ENCODE measurements around the gene CHRNG. TPM values are rescaled to one million over a fixed set of nuclear protein-coding genes. Genes with fewer than 3 reads are reported as not detected.

The CHRNG gene, protein sequence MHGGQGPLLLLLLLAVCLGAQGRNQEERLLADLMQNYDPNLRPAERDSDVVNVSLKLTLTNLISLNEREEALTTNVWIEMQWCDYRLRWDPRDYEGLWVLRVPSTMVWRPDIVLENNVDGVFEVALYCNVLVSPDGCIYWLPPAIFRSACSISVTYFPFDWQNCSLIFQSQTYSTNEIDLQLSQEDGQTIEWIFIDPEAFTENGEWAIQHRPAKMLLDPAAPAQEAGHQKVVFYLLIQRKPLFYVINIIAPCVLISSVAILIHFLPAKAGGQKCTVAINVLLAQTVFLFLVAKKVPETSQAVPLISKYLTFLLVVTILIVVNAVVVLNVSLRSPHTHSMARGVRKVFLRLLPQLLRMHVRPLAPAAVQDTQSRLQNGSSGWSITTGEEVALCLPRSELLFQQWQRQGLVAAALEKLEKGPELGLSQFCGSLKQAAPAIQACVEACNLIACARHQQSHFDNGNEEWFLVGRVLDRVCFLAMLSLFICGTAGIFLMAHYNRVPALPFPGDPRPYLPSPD
- total RNA-seq (2014; rRNA removed; shearing (Covaris generic); ENCODE audit: low replicate concordance): not detected in 2 replicates

DNA sequence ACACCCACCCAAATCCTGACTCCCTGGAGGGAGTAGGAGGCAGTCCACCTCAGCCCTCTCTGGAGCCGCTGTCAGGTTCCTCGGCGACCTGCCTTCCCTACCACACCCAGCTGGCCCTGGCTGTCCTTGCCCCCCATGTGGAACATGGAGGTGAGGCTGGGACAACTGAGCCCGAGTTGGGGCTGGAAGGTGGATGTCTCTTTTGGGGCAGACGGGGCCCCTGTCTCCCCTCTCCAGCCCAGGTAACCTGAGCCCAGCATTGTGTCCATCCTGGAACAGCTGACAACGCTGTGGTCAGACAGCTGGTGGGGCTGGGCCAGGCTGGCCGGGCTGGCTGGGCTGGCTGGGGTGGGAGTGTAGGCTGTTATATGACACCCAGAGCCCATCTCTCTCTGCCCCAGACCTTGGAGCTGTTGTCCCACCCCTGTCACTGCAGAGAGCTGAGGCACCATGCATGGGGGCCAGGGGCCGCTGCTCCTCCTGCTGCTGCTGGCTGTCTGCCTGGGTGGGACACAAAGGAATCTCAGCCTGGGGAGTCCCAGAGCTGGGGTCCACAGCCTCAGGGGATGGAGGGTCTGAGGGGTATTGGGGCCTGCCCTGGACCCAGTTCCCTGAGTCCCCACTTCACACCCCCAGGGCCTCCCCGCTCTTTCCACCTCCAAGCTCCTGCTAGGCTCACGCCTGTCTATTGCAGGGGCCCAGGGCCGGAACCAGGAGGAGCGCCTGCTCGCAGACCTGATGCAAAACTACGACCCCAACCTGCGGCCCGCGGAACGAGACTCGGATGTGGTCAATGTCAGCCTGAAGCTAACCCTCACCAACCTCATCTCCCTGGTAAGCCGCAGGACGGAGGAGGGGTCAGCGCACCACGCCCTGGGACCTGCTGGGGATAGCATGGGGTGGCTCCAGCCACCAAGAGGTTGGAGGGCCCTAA, at the start of gene CHRNG:
CHRNG (plus strand) TSS at position 395 of the 934 bp plus-strand sequence; CDS start at position 451, 56 bp downstream.
- no peaks in the 10 kb centered on the region for H3K9me3 ChIP-seq
- H3K27me3 ChIP-seq: no peaks in the 10 kb centered on the region
- no peak within 1 kb of the TSS for H3K4me3 ChIP-seq
- DNase-seq: no peak
- H3K36me3 ChIP-seq: no peaks in the 10 kb centered on the region

DNA sequence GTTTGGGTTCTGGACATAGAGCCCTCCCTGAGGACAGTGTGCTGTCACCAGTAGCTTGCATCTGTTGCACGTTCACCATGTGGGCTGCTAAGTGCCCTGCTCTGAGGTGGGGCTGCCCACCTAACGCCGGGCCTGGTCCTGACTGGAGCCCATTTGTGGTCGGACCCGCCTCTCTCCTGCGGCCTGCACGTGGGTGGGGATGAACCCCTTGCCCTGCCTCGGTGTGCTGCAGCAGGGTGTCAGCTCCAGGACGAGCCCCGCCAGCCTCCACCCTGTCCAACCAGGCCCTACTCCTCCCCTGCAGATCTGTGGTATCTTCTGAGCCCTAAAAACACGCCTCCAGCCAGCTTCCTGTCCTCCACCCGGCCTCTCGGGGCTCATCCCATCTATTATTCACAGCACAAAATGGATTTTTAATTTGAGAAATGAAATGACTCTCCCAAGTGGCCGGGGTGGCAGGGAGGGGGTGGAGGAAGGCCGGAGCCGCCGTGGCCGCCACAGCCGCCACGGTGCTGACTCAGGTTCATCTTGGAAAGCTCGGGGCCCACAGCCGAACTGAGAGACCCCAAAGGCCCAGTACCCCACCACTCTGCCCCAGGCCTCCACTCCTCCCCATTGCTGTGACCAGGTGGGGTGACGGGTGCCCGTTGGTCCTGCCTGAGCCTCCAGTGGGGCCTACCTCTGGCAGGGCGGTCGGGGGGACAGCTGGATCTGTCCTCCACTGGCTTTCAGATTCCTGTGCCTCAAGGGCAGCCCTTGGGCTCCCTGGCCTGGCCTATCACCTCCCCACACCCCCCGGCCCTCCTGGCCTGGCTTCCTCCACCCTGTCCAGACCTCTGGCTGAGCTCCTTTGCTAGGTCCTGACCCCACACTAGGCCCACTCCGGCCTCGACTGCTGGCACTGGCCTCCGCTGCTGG, 49.0 kb upstream of the CHRNG start:
- no peaks in the 10 kb centered on the region for H3K9me3 ChIP-seq
- peaks cover 16% of the 10 kb centered on the region for H3K27me3 ChIP-seq
- no peak for DNase-seq
- no peaks in the 10 kb centered on the region for H3K36me3 ChIP-seq
- H3K4me3 ChIP-seq: no peak overlapping the region

DNA sequence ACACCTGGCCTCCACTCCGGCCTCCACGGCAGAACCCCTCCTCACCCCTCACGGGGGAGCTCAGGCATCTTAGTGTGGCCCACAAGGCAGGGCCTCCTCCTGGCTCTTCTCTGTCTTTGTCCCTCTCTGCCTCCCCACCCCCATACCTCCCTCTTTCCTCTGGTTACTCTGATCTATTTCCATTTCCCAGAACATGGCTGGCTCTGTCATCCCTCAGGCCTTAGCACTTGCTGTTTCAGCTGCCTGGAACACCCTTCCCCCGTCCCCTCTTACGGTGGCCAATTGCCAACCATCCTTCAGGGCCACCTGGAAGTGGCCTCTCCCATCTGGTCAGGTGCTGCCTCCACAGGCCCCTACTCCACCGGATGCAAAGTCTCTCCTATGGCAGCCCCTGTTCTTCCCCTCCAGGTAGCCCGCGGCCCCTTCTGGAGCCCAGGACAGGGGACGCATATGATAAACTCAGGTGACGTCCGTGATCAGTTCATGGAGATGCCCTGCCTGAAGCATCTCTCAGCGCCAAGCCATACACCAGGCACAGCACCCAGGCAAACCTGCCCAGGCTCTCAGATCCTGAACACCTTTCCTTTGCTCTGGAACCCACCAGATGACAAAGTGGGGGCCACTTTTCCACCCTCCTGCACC, 48.2 kb upstream of the CHRNG start:
- Histone ChIP-seq H3K27me3 (peaks cover 8% of the 10 kb centered on the region), H3K36me3 (no peaks in the 10 kb centered on the region), H3K4me3 (no peak overlapping the region), H3K9me3 (no peaks in the 10 kb centered on the region)
- no peak for DNase-seq

DNA sequence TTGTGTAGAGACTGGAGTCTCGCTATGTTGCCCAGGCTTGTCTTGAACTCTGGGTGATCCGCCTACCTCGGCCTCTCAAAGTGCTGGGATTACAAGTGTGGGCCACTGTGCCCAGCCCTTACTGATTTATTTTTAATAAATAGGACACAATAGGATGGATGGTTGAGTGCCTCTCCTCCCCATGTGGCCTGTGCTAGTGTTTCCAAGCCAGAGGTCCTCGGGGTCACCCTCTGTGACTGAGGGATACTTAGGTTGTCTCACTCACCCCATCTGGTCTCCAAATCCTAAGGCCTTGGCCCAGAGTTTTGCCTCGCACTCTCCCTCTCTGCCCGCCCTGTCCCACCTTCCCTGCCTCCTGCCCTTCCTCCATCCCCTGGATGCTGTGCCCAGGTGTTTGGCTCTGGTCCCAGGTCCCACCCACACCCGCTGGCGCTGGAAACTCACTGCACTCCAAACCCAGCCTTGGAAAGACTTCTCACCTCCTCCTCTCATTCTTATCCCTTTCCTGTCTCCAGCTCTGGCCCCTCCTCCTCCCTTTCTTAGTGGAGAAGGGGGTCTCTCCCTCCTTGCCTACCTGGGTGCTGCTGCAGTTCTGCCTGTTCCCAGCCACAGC, 47.1 kb upstream of the CHRNG start:
- no peak for DNase-seq
- no peaks in the 10 kb centered on the region for H3K9me3 ChIP-seq
- no peak overlapping the region for H3K4me3 ChIP-seq
- no peaks in the 10 kb centered on the region for H3K27me3 ChIP-seq
- H3K36me3 ChIP-seq: no peaks in the 10 kb centered on the region

GRCh38 chr2:232492963-232493700, 46.4 kb upstream of the CHRNG start:
- H3K27me3 ChIP-seq: no peaks in the 10 kb centered on the region
- H3K36me3 ChIP-seq: no peaks in the 10 kb centered on the region
- DNase-seq: no peak

DNA sequence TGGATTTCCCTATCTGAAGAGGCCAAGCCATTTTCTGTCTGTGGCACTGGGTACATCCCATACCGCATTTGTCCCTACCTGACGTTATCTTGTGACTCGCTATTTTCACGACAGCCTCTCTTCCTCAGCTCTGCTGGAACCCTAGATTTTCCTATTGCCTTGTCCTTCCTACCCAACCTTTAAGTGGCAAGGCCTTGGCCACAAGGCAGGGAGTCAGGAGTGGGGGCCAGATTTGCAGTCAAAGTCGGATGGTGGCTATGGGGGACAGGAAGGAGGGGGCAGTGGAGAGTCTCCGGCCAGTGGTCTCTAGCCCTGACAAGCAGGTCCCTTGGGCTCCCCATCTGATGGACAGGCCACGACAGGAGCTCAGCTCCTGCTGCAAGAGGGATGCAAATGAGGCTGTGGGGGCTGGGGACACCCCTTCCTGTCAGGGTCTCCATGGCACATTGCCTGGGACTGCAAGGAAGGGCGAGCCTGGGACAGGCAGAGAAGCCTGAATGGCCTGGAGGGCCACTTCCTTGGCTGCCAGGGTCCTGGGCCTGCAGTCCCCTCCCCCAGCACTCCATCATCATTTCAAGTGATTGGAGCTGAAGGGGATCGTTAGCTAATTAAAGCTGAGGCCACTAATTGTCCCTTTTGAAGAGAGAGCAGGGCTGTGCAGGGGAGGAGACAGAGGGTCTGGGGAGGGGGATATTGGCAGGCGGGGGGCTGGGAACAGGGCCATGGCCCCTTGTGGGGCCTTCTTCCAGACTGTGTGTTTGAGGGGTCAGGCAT, 45.6 kb upstream of the CHRNG start:
- no peak overlapping the region for H3K4me3 ChIP-seq
- no peaks in the 10 kb centered on the region for H3K9me3 ChIP-seq
- no peaks in the 10 kb centered on the region for H3K36me3 ChIP-seq
- DNase-seq: no peak
- H3K27me3 ChIP-seq: no peaks in the 10 kb centered on the region

More at GRCh38 chr2:232492963-232493700, 46.4 kb upstream of the CHRNG start:
- Histone ChIP-seq H3K9me3 (no peaks in the 10 kb centered on the region), H3K4me3 (no peak overlapping the region)

DNA sequence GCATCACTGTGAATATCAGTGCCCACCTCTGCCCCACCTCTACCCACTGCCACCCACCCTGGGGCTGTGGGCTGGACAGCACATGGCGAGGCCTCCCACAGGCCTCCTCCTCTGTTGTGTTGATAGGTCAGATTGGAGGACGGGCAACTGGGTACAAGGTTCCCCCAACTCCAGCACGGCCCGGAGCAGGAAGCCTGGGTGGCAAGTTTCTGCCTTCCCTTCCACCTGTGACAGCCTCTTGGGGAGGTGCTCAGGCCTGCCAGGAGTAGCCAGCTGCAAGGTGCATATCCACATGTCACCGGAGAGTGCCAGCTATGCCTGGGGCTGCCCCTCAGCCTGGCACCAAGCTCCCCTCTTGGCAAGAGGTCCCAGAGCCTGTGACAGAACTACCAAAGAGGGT, 45.0 kb upstream of the CHRNG start:
- Histone ChIP-seq H3K4me3 (no peak overlapping the region), H3K9me3 (no peaks in the 10 kb centered on the region), H3K27me3 (no peaks in the 10 kb centered on the region)

GRCh38 chr2:232495292-232495691, 44.2 kb upstream of the CHRNG start:
- Histone ChIP-seq H3K9me3 (no peaks in the 10 kb centered on the region), H3K36me3 (no peaks in the 10 kb centered on the region), H3K27me3 (no peaks in the 10 kb centered on the region), H3K4me3 (no peak overlapping the region)
- DNase-seq: no peak

More for the DNA sequence above, 45.0 kb upstream of the CHRNG start:
- DNase-seq: no peak
- no peaks in the 10 kb centered on the region for H3K36me3 ChIP-seq

- DNase-seq: no peak
- H3K4me3 ChIP-seq: no peak overlapping the region
- H3K36me3 ChIP-seq: no peaks in the 10 kb centered on the region
- H3K27me3 ChIP-seq: no peaks in the 10 kb centered on the region
- no peaks in the 10 kb centered on the region for H3K9me3 ChIP-seq
Observed at GRCh38 chr2:232496501-232497270, 42.8 kb upstream of the CHRNG start.

- no peak for DNase-seq
- H3K36me3 ChIP-seq: no peaks in the 10 kb centered on the region
- no peaks in the 10 kb centered on the region for H3K27me3 ChIP-seq
- H3K4me3 ChIP-seq: no peak overlapping the region
- no peaks in the 10 kb centered on the region for H3K9me3 ChIP-seq
Observed at GRCh38 chr2:232497348-232497747, 42.1 kb upstream of the CHRNG start.

- no peaks in the 10 kb centered on the region for H3K36me3 ChIP-seq
- DNase-seq: no peak
- H3K9me3 ChIP-seq: no peaks in the 10 kb centered on the region
- H3K27me3 ChIP-seq: peaks cover 4% of the 10 kb centered on the region; the same call in 1 of the 2 replicates
- no peak overlapping the region for H3K4me3 ChIP-seq
Observed at GRCh38 chr2:232498452-232498851, 41.0 kb upstream of the CHRNG start.

- Histone ChIP-seq H3K27me3 (peaks cover 9% of the 10 kb centered on the region; the same call in 1 of the 2 replicates), H3K4me3 (no peak overlapping the region), H3K36me3 (no peaks in the 10 kb centered on the region), H3K9me3 (no peaks in the 10 kb centered on the region)
- DNase-seq: no peak
Observed at GRCh38 chr2:232501331-232501771, 38.1 kb upstream of the CHRNG start.

DNA sequence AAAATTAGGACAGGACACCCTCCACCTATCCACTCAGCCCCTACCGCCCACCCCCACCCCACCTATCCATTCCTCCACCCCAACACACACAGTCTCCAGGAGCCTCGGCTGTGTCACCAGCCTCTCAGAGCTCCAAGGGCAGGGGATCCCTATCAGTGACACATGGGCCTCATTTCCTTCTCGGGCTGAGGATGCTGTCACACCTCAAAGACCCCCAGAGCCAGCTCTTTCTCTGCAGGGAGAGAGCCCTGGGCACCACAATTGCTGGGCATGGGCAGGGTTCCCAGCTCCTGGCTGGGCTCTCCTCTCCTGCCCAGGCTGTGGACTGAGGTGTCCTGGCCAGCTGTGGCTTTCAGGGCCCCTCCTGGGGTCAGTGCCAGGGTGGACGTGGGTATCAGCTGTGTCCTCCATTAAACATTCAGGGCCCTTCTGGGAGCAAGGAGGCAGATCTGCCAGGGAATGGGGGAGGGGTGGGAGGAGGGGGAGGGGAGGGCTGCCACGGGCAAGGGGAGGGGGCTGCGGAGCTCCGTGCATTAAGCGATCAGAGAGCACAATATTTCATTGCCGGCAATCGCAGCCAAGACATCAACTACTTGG, 37.6 kb upstream of the CHRNG start:
- Histone ChIP-seq H3K27me3 (peaks cover 9% of the 10 kb centered on the region; the same call in 1 of the 2 replicates), H3K36me3 (no peaks in the 10 kb centered on the region), H3K9me3 (no peaks in the 10 kb centered on the region), H3K4me3 (no peak overlapping the region)
- no peak for DNase-seq
